ENCODE results near the gene ACBD4. TPM values are rescaled to one million over a fixed set of nuclear protein-coding genes. Genes with fewer than 3 reads are reported as not detected.

ACBD4 gene
- total and polyA plus RNA-seq, 2 of the 13 experiments (the other 11 are each of a cell fraction or from before 2014, with no cell fraction given): 16.1 to 26.9 TPM

- TF ChIP-seq CENPBD1 (CRISPR knock-in tag; IDR thresholded peaks at IDR 0.05; ENCODE audit: borderline replicate concordance, low read depth) (no peak; the same call in 1 of the 2 replicates), SRY (CRISPR knock-in tag; IDR thresholded peaks at IDR 0.05) (peak; percentile 88; the same call in 1 of the 2 replicates), ZNF724P (CRISPR knock-in tag; IDR thresholded peaks at IDR 0.05; ENCODE audit: borderline replicate concordance) (no peak), TAF1 (CRISPR knock-in tag; IDR thresholded peaks at IDR 0.05) (peak; percentile 80), KLF15 (CRISPR knock-in tag; IDR thresholded peaks at IDR 0.05; ENCODE audit: borderline replicate concordance) (no peak), ZNF282 (IDR thresholded peaks at IDR 0.05; ENCODE audit: partially characterized antibody) (no peak), GPN1 (CRISPR knock-in tag; IDR thresholded peaks at IDR 0.05; ENCODE audit: borderline replicate concordance) (no peak), ZNF446 (CRISPR knock-in tag; IDR thresholded peaks at IDR 0.05) (peak; percentile 93; the same call in 1 of the 2 replicates), KMT2B (CRISPR knock-in tag; IDR thresholded peaks at IDR 0.05) (no peak; the same call in none of the 2 replicates), ZNF780A (CRISPR knock-in tag; IDR thresholded peaks at IDR 0.05) (no peak; the same call in 1 of the 2 replicates), ISL2 (CRISPR knock-in tag; IDR thresholded peaks at IDR 0.05) (peak; percentile 46; the same call in 1 of the 2 replicates), SALL1 (CRISPR knock-in tag; IDR thresholded peaks at IDR 0.05) (0 out of 2 replicates have a peak, but pooled peaks have one; percentile 18), ZMYM3 (CRISPR knock-in tag; IDR thresholded peaks at IDR 0.05) (peak; percentile 69), HNRNPUL1 (IDR thresholded peaks at IDR 0.05; ENCODE audit: low read depth, low read length) (no peak; the same call in 1 of the 2 replicates), ZNF382 (CRISPR knock-in tag; IDR thresholded peaks at IDR 0.05; ENCODE audit: borderline replicate concordance) (no peak), CBFB (CRISPR knock-in tag; IDR thresholded peaks at IDR 0.05) (peak; percentile 29; the same call in 1 of the 2 replicates), NRL (CRISPR knock-in tag; IDR thresholded peaks at IDR 0.05; ENCODE audit: borderline replicate concordance) (peak; percentile 92; the same call in 1 of the 2 replicates), ZNF83 (CRISPR knock-in tag; IDR thresholded peaks at IDR 0.05; ENCODE audit: borderline replicate concordance) (no peak), ZNF224 (CRISPR knock-in tag; IDR thresholded peaks at IDR 0.05) (no peak), TAF15 (IDR thresholded peaks at IDR 0.05; ENCODE audit: low read depth, low read length, poor library complexity, severe bottlenecking) (no peak), MIXL1 (CRISPR knock-in tag; IDR thresholded peaks at IDR 0.05) (no peak), TRIM24 (CRISPR knock-in tag; IDR thresholded peaks at IDR 0.05) (no peak), NPAS2 (CRISPR knock-in tag; IDR thresholded peaks at IDR 0.05; ENCODE audit: borderline replicate concordance) (no peak)
- TF ChIP-seq, protein P1, sequence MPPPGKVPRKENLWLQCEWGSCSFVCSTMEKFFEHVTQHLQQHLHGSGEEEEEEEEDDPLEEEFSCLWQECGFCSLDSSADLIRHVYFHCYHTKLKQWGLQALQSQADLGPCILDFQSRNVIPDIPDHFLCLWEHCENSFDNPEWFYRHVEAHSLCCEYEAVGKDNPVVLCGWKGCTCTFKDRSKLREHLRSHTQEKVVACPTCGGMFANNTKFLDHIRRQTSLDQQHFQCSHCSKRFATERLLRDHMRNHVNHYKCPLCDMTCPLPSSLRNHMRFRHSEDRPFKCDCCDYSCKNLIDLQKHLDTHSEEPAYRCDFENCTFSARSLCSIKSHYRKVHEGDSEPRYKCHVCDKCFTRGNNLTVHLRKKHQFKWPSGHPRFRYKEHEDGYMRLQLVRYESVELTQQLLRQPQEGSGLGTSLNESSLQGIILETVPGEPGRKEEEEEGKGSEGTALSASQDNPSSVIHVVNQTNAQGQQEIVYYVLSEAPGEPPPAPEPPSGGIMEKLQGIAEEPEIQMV (CRISPR knock-in tag; IDR thresholded peaks at IDR 0.05; ENCODE audit: low read depth): no peak; the same call in 1 of the 2 replicates
- TF ChIP-seq, protein P2, sequence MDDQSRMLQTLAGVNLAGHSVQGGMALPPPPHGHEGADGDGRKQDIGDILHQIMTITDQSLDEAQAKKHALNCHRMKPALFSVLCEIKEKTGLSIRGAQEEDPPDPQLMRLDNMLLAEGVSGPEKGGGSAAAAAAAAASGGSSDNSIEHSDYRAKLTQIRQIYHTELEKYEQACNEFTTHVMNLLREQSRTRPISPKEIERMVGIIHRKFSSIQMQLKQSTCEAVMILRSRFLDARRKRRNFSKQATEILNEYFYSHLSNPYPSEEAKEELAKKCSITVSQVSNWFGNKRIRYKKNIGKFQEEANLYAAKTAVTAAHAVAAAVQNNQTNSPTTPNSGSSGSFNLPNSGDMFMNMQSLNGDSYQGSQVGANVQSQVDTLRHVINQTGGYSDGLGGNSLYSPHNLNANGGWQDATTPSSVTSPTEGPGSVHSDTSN (CRISPR knock-in tag; IDR thresholded peaks at IDR 0.05; ENCODE audit: borderline replicate concordance): peak; percentile 88
- TF ChIP-seq, protein P3, sequence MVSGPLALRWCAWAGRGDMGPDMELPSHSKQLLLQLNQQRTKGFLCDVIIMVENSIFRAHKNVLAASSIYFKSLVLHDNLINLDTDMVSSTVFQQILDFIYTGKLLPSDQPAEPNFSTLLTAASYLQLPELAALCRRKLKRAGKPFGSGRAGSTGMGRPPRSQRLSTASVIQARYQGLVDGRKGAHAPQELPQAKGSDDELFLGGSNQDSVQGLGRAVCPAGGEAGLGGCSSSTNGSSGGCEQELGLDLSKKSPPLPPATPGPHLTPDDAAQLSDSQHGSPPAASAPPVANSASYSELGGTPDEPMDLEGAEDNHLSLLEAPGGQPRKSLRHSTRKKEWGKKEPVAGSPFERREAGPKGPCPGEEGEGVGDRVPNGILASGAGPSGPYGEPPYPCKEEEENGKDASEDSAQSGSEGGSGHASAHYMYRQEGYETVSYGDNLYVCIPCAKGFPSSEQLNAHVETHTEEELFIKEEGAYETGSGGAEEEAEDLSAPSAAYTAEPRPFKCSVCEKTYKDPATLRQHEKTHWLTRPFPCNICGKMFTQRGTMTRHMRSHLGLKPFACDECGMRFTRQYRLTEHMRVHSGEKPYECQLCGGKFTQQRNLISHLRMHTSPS (CRISPR knock-in tag; IDR thresholded peaks at IDR 0.05; ENCODE audit: low read depth): peak; percentile 62
Measured at GRCh38 chr17:45160447-45161287, 25.2 kb downstream of the ACBD4 start (continued).
